ENCODE results near the gene MED13L. TPM values are rescaled to one million over a fixed set of nuclear protein-coding genes. Genes with fewer than 3 reads are reported as not detected.

Gene MED13L
- total and polyA plus RNA-seq, 9 donors, result 47.8 to 198 (median 156) TPM

DNA sequence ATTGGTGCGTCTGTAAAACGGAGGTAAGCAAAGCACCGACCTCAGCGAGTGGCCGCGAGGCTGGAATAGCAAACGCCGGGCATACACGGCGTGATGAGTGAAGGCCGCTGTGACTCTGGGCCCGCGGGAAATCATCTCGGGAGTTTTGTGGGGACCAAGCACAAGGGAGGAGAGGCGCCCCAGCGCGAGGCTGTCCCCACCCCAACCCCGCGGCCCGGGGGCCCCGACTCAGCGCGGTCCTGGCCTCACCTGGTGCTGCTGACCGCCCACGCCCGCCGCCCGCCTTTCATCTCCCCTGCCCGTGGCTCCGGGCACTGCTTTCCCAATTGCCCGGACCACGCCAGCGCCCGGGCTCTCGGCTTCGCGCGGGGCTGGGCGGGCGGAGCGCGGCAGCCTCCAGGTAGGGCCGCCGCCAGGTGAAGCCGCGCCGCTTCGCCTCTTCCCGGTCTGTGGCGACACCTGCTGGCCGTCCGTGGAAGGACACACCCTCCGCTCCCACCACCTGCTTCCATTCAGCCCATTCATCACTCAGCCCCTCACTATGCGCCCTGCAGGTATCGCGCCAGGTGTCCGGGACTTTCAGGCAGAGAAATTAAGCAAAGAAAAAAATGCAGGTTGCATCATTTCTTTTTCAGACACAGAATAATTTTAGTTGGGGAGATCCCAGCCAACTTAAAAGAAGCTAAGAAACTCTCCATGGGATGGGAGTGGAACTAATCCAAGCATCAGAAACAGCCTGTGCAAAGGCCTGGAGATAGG lies 360.4 kb downstream of the MED13L start:
- intact Hi-C loops (cut with DNase I), result loop anchor here (2.0 to 10.0 kb wide), 6 partner anchors 152 to 1935 kb away; no protein-coding TSS in a partner anchor
- H3K27ac ChIP-seq, result no peak overlapping the region
- no peaks in the 10 kb centered on the region for H3K9me3 ChIP-seq
- peak; percentile 29 to 76 (median 61) for DNase-seq
- 5 to 10% (median 8%) methylated on average over 57 of the region's 57 CpGs for WGBS, 3 donors
- no peaks in the 10 kb centered on the region for H3K27me3 ChIP-seq
- H3K4me1 ChIP-seq (ENCODE audit: insufficient read depth), result no peaks in the 10 kb centered on the region
- TF ChIP-seq, protein P1, sequence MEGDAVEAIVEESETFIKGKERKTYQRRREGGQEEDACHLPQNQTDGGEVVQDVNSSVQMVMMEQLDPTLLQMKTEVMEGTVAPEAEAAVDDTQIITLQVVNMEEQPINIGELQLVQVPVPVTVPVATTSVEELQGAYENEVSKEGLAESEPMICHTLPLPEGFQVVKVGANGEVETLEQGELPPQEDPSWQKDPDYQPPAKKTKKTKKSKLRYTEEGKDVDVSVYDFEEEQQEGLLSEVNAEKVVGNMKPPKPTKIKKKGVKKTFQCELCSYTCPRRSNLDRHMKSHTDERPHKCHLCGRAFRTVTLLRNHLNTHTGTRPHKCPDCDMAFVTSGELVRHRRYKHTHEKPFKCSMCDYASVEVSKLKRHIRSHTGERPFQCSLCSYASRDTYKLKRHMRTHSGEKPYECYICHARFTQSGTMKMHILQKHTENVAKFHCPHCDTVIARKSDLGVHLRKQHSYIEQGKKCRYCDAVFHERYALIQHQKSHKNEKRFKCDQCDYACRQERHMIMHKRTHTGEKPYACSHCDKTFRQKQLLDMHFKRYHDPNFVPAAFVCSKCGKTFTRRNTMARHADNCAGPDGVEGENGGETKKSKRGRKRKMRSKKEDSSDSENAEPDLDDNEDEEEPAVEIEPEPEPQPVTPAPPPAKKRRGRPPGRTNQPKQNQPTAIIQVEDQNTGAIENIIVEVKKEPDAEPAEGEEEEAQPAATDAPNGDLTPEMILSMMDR (IDR thresholded peaks at IDR 0.05), result peak; percentile 60 to 90 (median 89)
- no peak for TF ChIP-seq POLR2A (IDR thresholded peaks at IDR 0.05)
- TF ChIP-seq EP300 (IDR thresholded peaks at IDR 0.05), result no peak
- H3K4me3 ChIP-seq, result no peak overlapping the region
- no peaks in the 10 kb centered on the region for H3K36me3 ChIP-seq

DNA sequence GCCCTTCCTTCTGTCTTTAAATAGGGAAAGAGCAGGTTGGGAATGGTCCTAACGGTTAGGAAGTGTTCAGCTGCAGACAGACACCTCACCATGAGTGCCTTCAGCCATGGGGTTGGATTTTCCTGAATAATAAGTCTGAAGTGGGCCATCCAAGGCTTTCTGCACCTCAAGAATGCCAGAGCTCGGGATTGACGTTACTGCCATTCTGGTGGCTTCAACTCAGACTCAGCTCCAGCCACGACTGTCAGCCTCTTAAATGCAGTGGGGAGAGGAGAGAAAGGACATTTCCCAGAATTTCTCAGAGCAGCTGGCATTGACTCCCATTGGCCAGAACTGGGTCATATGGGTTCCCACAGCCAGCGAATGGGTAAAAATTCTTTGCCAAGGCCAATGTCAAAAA lies 363.4 kb downstream of the MED13L start:
- no peak overlapping the region for H3K27ac ChIP-seq
- no peak overlapping the region for H3K4me3 ChIP-seq
- DNase-seq, result no peak
- H3K27me3 ChIP-seq, result no peaks in the 10 kb centered on the region
- 71 to 84% (median 74%) methylated on average over 5 of the region's 5 CpGs for WGBS, 3 donors
- no peaks in the 10 kb centered on the region for H3K4me1 ChIP-seq (ENCODE audit: insufficient read depth)
- H3K9me3 ChIP-seq, result no peaks in the 10 kb centered on the region
- intact Hi-C loops (cut with DNase I), result loop anchor here (5.0 to 10.0 kb wide), 3 partner anchors 149 to 1929 kb away; no protein-coding TSS in a partner anchor
- TF ChIP-seq EP300 (IDR thresholded peaks at IDR 0.05) (no peak), POLR2A (IDR thresholded peaks at IDR 0.05) (no peak)
- TF ChIP-seq, protein P1 (IDR thresholded peaks at IDR 0.05), result no peak
- no peaks in the 10 kb centered on the region for H3K36me3 ChIP-seq

DNA sequence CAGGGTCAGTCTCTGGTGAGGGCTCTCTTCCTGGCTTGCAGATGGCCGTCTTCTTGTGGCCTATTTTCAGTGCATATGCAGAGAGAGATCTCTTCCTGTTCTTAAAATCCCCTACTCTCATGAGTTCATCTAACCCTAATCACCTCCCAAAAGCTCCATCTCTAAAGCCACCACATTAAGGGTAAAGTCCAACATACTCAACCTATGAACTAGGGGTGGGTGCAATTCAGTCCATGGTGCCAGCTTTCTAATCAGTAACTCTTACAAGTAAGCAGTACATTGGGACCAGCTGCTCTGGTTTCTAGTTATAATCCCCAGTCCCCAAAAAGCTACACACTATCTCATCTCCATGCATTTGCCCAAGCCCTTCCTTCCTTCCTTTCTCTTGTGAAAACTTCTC lies 365.1 kb downstream of the MED13L start:
- intact Hi-C loops (cut with DNase I), result loop anchor here (5.0 to 10.0 kb wide), 3 partner anchors 148 to 1928 kb away; no protein-coding TSS in a partner anchor

DNA sequence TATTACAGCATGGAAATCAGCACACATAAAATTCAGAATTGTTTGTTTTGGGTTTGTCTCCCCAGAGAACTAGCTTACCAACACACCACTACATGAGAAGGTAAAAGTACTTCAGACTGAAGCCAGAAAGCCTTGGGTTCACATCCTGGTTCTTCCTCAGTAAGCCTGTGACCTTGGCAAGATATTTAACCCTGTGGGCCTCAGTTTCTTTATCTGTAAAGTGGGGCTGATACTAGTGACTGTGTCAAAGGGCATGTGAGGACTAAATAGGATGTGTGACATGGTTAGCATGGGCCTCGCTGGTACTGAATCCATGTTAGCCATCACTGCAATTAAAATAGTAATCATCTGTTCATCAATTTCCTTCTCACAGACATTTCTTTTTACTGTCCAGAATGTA lies 366.1 kb downstream of the MED13L start:
- intact Hi-C loops (cut with DNase I), result loop anchor here (5.0 to 10.0 kb wide), 3 partner anchors 147 to 1927 kb away; no protein-coding TSS in a partner anchor
- no peaks in the 10 kb centered on the region for H3K4me1 ChIP-seq (ENCODE audit: insufficient read depth)
- TF ChIP-seq POLR2A (IDR thresholded peaks at IDR 0.05), result no peak
- no peak for TF ChIP-seq EP300 (IDR thresholded peaks at IDR 0.05)
- TF ChIP-seq, protein P1 (IDR thresholded peaks at IDR 0.05), result no peak

More for the DNA sequence above, 365.1 kb downstream of the MED13L start:
- H3K9me3 ChIP-seq, result no peaks in the 10 kb centered on the region
- H3K4me3 ChIP-seq, result no peak overlapping the region
- TF ChIP-seq POLR2A (IDR thresholded peaks at IDR 0.05) (no peak), EP300 (IDR thresholded peaks at IDR 0.05) (no peak)
- TF ChIP-seq, protein P1 (IDR thresholded peaks at IDR 0.05), result no peak
- no peak overlapping the region for H3K27ac ChIP-seq
- no peaks in the 10 kb centered on the region for H3K27me3 ChIP-seq
- 80 to 93% (median 91%) methylated on average over 1 of the region's 1 CpG for WGBS, 3 donors
- H3K4me1 ChIP-seq (ENCODE audit: insufficient read depth), result no peaks in the 10 kb centered on the region
- no peaks in the 10 kb centered on the region for H3K36me3 ChIP-seq
- DNase-seq, result no peak

More for the DNA sequence above, 366.1 kb downstream of the MED13L start:
- no peak overlapping the region for H3K27ac ChIP-seq
- no peaks in the 10 kb centered on the region for H3K36me3 ChIP-seq
- 86 to 100% (median 92%) methylated on average over 1 of the region's 1 CpG for WGBS, 3 donors
- no peak for DNase-seq
- H3K9me3 ChIP-seq, result no peaks in the 10 kb centered on the region
- H3K27me3 ChIP-seq, result no peaks in the 10 kb centered on the region
- no peak overlapping the region for H3K4me3 ChIP-seq
